Sigmoid colon (tissue), 4 donors: ENCODE measurements around the gene ALDH3B1.

Experiments used
- POLR2AphosphoS5 ChIP-seq, 4 donors: sonication (generic); formaldehyde crosslinking; IDR thresholded peaks; one replicate each; pipeline ENCODE4 v1.6.1; 2017; ENCODE audit warnings: antibody characterized with exemption in 4 of 4
- TF ChIP-seq, protein P1 (sequence below), 4 experiments: fragments of 450-650 bp in 3 of 4; fragments of 200-600 bp in 1 of 4; IDR thresholded peaks; one replicate each; pipeline ENCODE4 v1.5.1; 2016 to 2019; ENCODE audit warnings: antibody characterized with exemption in 4 of 4, mild to moderate bottlenecking in 3 of 4, moderate library complexity in 2 of 4

DNA sequence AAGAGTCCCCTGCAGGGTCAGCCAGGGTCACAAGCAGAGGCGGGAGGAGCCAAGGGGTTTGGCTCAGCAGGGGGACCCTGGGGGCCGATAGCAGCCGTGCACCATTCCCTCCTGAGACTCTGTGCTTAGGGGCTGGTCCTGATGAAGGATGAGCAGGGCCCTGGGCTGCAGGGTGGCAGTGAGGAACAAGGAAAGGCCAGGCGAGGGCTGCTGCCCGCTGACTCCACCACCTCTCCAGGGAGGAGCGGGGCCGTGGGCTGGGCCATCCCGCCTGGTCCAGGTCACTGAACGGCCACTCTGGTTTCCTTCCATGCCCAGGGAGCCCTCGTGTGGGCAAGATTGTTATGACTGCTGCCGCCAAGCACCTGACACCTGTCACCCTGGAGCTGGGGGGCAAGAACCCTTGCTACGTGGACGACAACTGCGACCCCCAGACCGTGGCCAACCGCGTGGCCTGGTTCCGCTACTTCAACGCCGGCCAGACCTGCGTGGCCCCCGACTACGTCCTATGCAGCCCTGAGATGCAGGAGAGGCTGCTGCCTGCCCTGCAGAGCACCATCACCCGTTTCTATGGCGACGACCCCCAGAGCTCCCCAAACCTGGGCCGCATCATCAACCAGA is 11.2 kb downstream of the ALDH3B1 start:
- no peak for TF ChIP-seq POLR2AphosphoS5 (IDR thresholded peaks at IDR 0.05)
- TF ChIP-seq, protein P1, sequence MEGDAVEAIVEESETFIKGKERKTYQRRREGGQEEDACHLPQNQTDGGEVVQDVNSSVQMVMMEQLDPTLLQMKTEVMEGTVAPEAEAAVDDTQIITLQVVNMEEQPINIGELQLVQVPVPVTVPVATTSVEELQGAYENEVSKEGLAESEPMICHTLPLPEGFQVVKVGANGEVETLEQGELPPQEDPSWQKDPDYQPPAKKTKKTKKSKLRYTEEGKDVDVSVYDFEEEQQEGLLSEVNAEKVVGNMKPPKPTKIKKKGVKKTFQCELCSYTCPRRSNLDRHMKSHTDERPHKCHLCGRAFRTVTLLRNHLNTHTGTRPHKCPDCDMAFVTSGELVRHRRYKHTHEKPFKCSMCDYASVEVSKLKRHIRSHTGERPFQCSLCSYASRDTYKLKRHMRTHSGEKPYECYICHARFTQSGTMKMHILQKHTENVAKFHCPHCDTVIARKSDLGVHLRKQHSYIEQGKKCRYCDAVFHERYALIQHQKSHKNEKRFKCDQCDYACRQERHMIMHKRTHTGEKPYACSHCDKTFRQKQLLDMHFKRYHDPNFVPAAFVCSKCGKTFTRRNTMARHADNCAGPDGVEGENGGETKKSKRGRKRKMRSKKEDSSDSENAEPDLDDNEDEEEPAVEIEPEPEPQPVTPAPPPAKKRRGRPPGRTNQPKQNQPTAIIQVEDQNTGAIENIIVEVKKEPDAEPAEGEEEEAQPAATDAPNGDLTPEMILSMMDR (IDR thresholded peaks at IDR 0.05) = no peak
